Iris pigment epithelial cell (primary cell): ENCODE measurements around the gene DNAJC6.

ENCODE experiments used
- DNase-seq: peaks from one replicate; pipeline ENCODE4 v3.0.0-alpha.2; 2011; ENCODE audit warnings: low read depth

The DNAJC6 gene

DNA sequence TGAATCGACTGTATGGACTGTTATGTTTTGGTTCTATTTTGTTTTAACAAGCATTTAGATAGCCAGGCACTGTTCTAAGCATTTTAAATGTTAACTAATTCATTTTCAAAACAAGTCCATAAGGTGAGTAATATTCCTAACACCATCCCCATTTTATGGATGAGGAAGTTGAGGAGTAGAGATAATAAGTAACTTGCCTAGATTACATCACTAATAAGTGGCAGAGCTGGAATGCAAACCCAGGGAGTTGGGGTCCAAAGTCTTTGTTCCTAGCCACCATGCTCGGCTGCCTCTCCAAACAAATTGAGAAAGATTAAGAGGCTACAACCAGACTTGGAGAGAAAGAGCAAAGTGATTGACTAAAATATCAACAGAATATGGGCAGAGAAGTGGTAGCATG, 98.5 kb downstream of the DNAJC6 start:
- no peak for DNase-seq

- DNase-seq = peak; percentile 13
These were observed 100.0 kb downstream of the DNAJC6 start for GRCh38 chr1:65409314-65409713.

GRCh38 chr1:65409816-65410326, 100.5 kb downstream of the DNAJC6 start:
- DNase-seq = no peak

- DNase-seq = no peak
These were observed 103.1 kb downstream of the DNAJC6 start for GRCh38 chr1:65412256-65412983.

- DNase-seq = peak; percentile 59
These were observed 103.6 kb downstream of the DNAJC6 start for GRCh38 chr1:65412984-65413375.

DNA sequence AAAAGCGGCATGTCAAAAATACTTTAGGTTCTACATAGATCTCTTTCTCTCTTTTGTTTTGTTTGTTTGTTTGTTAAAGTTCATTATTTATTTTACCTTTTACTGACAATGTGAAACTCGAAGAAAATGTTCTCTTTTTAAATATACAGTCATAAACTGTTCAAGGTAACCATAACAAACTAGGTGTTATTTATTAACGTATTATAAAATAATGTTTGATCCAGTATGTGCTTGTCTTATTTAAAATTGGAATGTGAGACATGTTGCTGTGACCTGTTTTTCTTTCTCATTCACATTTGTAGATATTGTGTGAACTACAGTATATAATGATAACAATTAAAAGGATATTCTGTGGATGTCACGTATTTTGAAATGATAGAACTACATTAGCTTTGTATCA, 105.2 kb downstream of the DNAJC6 start:
- no peak for DNase-seq

DNA sequence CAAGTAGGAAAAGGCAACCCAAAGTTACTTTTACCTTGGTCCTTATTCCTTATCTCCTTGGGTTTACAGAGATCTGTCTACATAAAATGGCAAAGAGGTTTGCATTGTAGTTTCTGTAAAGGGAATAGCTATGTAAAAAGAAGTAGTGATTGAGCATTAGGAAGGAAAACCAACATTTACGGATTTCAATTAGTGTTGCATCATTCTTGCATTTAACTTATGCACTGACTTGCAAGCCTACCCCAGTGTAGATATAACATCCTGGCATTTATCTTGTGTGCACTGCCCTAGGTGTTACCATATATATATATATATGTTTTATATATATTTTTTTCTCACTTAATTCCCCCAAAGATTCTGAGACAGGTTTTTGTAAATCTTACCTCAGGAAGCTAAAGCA, 107.4 kb downstream of the DNAJC6 start:
- no peak for DNase-seq

DNA sequence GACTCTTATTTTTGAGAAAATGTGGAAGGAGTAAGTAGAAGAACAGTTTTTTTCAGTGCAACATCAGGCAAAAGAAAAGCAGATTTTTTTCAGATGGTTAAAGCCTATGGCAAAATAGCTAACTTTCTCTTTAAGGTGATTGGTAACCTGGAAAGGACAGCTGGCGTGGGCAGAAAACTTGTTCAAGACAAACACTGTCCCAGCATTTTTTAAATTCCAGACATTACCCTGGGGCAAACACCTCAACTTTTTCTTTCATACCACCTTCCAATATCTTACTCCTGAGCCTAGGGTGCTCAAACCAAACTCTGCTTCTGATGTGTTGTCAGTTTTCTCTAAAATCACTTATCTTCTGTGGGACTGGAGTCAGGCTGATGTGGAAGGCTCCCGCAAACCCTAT, 108.4 kb downstream of the DNAJC6 start:
- no peak for DNase-seq

DNA sequence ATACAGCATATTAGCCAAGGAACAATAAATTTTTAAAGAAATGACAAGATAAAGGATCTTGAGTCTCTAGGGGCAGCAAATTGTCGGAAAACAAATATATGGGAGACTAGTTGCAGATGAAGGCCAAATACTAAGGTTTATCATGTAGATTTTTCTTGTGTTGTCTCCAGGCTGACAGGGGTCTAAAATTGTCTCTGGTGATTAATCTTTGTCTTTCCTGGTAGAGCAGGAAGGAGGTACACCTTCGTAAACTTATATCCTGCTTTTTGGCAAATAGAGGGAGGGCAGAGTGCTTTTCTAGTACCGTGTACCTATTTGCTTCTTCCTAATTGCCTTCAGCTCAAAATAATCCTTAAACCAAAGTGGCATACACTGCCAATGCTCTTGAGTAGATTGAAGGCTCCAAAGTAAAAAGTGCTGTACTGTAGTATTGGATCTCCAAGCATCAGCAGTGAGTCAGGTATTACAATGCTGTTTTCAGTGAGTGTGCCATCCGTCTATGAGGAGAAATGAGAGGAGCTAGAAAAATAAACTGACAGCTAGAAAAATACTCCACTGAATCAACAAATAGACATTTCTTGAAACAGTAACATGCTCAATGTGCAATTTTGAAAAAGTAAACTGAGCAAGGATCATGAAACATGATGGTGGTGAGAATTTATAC, 109.3 kb downstream of the DNAJC6 start:
- DNase-seq = no peak

GRCh38 chr1:65419681-65420589, 110.6 kb downstream of the DNAJC6 start:
- peak; percentile 98 for DNase-seq

- peak; percentile 40 for DNase-seq
These were observed 111.4 kb downstream of the DNAJC6 start, which contains the start of the genes LEPR and LEPROT for GRCh38 chr1:65420590-65421350. Gene LEPR, plus strand, starts transcription at chr1:65420668. Its CDS starts 144,898 bp downstream, at chr1:65565566. Gene LEPROT, plus strand, starts transcription at chr1:65420668. Its CDS starts 57 bp downstream, at chr1:65420725.

DNA sequence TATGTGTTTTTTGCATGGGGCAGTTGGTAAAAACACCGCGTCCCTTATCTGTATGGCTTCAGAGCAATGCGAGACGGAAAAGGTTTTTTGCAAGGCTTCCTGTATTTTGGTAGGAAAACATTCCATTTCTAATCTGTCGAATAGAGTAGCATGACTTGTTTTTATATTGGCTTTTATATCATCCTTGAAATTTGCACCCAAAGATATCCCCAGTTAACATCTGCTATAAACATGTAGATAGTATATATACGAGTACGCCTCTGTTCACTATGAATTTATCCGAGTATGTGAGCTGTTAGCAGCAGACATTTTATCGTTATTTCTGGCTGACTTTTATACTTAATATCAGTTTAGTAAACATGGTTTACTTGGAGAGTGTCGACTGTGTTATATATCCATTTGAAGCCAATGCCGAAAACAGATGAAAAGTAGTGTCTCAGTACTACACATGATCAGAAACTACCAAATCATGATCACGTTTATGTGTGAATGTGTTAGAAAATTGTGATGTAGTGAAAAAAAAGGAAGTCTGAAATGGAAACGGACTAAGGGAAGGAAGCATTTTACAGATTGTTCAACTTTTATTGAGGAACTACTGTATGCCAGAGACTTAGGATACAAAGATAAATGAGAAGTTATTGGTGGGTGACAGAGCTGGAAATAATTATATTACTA, 112.1 kb downstream of the DNAJC6 start:
- DNase-seq = peak; percentile 45

DNA sequence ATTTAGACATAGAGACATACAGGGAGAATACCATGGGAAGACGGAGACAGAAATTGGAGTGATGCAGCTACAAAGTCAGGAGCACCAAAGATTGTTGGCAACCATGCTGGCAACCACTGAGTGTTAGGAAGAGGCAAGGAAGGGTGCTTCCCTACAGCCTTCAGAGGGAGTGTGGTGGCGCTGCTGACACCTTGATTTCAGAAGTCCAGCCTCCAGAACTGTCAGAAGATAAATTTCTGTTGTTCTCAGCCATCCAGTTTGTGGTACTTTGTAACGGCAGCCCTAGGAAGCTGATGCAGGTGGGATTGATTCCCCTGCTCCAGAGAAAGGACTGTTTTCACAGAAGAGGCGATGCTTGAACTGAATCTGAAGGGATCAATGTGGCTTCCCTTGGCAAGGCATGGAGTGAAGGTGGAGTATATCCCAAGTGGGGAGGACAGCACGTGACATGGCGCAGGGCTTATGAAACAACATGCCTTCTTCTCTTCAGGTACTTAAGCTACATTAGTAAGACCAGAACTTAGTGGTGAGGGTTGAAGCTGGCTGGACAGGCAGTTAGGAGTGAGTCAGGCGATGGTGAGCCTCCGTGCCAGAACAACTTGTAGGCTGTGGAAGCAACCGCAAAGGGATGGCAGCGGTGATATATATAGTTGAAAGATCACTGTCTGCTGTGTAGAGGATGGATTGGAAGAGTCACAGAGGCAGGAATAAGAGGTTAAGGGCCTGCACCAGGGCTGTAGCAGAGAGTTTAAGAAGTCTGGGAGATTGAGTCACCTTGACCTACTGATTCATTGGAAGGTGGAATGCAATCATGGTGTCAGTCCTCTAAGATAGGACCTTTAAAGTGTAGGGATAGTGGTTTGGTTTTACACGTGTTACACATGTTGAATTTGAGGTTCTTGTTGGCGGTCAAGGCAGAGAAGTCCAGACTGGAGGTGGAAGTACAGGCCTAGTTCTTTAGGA, 113.2 kb downstream of the DNAJC6 start:
- peak; percentile 71 for DNase-seq

DNA sequence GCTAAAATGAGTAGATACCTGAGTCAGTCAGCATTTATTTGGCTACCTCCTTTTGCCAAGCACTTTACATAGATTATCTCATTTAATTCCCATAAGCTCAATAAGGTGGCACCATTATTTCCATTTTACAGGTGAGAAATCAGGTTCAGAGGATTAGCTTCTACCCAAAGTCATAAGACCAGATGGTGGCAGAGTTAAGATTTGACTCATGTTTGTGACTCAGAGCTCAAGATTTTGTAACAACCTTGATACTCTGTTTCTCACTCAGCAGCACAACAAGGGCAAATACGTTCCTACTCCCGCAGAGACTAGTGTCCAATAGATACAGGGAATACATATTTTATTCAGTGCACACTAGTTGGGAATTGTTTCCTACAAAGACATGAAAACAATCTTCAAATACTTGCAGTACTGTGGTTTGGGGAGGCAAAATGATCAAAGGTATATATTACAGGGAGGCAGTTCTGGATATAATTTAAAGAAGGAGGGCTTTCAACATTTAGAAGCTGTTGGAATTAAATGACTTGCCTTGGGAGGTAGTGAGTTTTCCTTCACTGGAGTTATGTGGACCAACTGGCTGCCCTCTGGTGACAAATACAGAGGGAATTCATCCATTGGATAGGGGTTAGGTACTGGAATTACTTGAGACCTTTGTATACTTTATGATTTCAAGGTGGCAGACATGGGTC, 114.7 kb downstream of the DNAJC6 start:
- peak; percentile 96 for DNase-seq

- DNase-seq = peak; percentile 28
These were observed 115.2 kb downstream of the DNAJC6 start for GRCh38 chr1:65424573-65424889.

GRCh38 chr1:65425006-65425405, 115.7 kb downstream of the DNAJC6 start:
- no peak for DNase-seq

DNA sequence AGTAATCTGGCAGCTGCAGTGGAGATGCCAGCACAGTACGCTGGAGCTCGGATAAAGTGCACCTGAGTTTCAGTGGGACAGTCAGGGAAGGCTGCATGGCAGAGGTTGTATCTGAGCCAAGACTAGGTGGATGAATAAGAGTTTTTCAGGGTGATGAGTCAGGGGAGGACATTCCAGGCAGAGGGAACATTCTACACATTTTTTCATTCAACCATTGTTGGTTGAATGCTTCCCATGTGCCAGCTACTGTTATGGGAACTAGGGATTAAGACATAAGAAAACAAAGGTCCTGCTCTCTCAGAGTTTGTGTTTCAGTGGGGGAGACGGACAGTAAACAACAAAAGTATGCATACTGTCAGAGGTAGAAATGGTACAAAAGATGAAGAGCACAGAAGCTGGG, 116.4 kb downstream of the DNAJC6 start:
- DNase-seq = peak; percentile 88

- DNase-seq = no peak
These were observed 119.7 kb downstream of the DNAJC6 start for GRCh38 chr1:65429078-65429477.

GRCh38 chr1:65429806-65430205, 120.5 kb downstream of the DNAJC6 start:
- DNase-seq = peak; percentile 91
